ENCODE results near the gene ALG14.

GRCh38 chr1:95097426-95097825 is 24.7 kb upstream of the ALG14 start:
- TF ChIP-seq CTCF (IDR thresholded peaks at IDR 0.05) (no peak), POLR2A (IDR thresholded peaks at IDR 0.05) (no peak), POLR2AphosphoS5 (IDR thresholded peaks at IDR 0.05) (no peak)
